T-helper 9 cell (primary cell): ENCODE data around the gene CD79A.

Experiments
- DNase-seq: peaks from one replicate; pipeline ENCODE4 v3.0.0-alpha.2; 2020

The CD79A gene

DNA sequence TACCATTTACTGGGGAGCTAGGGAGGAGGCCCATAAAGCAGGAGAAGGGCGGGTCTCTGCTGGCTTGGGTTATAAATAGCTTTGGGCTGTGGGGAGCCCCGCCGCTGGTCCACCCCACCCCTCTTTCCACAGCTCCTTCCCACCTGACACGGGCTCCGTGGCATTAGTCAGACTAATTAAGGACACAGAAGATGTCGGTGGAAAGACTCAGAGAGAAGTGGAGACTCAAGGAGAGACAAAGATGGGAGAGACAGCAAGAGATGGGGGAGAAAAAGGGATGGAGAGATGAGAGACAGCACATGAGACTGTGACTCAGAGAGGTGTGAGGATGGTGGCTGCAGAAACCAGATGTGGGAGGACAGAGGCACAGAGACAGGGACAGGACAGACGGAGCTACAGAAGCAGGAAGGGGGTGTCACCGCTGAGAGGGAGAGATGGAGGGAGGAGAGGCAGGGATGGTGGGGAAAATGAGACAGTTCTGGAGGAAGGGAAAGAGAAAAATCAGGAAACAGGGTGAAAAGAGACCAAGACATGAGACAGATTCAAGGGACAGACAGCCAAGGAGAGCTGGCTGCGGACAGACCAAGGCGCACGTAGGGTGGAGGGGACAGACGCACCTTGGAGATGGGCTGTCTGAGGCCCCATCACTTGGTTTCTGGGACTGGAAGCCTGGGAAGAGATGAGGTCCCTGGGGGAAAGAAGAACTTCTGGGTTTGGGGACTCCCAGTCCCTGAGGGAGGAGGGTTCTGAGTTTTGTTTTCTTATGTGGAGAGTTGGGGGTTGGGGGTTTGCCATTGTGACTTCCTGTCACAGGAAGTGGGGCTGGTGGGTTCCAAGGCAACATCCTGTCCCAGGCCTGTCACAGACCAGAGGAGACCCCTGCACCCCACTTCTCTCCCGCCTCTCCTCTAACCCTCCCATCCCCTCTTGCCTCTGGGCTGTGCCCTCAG lies 10.0 kb downstream of the CD79A start:
- DNase-seq: peak; percentile 54

GRCh38 chr19:41887711-41888382 lies 10.8 kb downstream of the CD79A start:
- peak; percentile 75 for DNase-seq

DNA sequence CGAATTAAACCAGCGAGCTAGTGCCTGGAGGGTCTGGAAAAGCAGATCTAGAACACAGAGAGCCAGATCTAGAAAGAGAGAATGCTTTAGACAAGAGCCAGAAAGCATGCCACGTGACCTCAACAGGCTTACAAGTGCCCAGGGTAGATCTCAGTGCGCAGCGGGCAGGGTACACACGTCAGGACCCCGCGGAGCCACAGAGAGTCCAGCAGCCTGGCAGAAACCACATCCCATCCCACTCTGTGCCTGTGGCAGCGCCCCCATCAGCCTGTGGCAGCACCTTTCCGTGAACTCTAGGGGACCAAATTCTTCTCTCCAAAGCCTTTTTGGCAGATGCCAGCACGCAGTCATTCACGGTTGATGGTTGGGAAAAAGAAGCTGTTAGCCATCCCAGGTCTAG lies 11.8 kb downstream of the CD79A start:
- DNase-seq: no peak

- DNase-seq: no peak
Observed at GRCh38 chr19:41889896-41890295, 12.8 kb downstream of the CD79A start.

GRCh38 chr19:41890936-41891335 lies 13.9 kb downstream of the CD79A start:
- DNase-seq: no peak

GRCh38 chr19:41892173-41892902 lies 15.3 kb downstream of the CD79A start:
- no peak for DNase-seq

GRCh38 chr19:41893899-41894298 lies 16.8 kb downstream of the CD79A start:
- no peak for DNase-seq

GRCh38 chr19:41894350-41894749 lies 17.3 kb downstream of the CD79A start:
- DNase-seq: no peak

GRCh38 chr19:41895745-41896580 lies 18.9 kb downstream of the CD79A start:
- DNase-seq: no peak

DNA sequence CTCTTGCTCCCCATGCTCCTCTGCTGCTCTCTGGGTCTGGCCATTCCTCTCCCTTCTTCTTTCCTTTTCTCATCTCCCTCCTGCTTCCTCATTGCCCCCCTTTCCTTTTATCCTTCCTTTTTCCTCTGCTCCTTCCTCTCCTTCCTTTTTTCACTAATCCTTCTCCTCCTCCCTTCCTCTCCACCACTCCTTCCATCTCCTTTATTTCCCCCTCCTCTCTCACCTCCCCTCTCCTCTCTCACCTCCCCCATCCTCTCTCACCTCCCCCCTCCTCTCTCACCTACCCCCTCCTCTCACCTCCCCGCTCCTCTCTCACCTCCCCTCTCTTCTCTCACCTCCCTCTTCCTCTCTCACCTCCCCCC lies 19.5 kb downstream of the CD79A start:
- DNase-seq: no peak

DNA sequence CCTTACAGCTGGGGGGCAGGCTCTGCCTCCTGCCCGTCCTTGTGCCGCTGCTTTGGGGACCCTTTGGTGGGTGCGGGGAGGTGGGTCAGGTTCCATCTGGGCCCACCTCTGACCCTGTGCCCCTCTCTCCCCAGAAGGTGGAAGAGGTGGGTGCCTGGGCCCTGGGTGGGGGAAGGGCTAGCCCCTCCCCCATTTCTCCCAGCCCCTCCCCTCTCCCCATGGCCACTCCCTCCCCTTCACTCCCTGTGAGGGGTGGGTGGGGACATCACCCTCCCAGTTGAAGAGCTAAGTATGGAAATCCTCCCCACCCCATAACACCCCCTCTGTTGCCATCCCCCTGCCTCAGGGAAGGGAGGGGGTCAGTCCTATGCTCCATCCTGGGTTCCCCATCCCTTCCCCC lies 20.1 kb downstream of the CD79A start:
- no peak for DNase-seq

- no peak for DNase-seq
Observed at GRCh38 chr19:41897820-41898219, 20.7 kb downstream of the CD79A start.

DNA sequence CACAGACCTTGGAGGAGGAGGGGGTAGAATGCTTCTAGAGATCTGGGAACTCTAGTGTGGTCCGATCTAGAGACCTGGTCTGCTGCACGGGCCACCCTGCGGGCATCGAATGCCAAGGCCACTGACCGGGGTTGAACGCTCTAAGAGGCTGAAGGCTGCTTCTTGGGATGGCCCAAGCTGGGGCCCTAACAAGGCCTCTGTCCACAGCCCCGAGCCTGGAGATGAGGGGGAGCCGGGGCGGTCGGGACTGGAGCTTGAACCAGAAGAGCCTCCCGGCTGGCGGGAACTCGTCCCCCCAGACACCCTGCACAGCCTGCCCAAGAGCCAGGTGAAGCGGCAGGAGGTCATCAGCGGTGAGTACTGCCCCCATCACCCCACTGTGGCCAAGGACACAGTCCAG lies 21.2 kb downstream of the CD79A start:
- DNase-seq: no peak

GRCh38 chr19:41901707-41902360 lies 24.8 kb downstream of the CD79A start:
- no peak for DNase-seq

GRCh38 chr19:41902594-41902993 lies 25.5 kb downstream of the CD79A start:
- DNase-seq: no peak

DNA sequence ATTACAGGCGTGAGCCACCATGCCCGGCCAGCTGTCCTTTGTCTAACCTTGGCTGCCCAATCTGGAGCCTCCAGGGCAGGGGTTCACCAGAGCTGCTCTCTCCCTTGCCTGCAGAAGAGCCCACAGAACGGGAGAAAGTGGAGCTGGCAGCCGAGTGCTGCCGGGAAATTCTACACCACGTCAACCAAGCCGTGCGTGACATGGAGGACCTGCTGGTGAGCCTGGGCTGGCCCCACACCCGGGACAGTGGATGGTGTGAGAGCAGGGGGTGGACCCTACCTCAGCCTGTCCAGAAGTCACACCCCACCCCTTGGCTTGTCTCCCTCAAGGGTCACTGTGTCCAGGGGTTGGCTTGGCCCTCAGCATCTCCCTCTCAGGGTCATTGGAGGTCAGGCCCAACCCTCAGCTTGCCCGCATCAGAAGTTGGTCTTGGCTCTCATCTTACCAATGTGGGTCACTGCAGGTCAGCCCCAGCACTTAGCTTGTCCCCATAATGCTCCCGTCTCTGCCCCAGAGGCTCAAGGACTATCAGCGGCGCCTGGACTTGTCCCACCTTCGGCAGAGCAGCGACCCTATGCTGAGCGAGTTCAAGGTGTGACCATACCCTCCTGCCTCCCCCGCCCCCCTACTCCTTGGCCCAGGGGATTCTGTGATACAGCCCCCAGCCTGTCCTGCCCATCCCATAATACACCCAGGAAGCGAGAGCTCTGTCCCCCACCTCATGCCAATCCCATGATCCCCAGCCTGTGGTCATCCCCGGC lies 26.3 kb downstream of the CD79A start:
- DNase-seq: no peak

DNA sequence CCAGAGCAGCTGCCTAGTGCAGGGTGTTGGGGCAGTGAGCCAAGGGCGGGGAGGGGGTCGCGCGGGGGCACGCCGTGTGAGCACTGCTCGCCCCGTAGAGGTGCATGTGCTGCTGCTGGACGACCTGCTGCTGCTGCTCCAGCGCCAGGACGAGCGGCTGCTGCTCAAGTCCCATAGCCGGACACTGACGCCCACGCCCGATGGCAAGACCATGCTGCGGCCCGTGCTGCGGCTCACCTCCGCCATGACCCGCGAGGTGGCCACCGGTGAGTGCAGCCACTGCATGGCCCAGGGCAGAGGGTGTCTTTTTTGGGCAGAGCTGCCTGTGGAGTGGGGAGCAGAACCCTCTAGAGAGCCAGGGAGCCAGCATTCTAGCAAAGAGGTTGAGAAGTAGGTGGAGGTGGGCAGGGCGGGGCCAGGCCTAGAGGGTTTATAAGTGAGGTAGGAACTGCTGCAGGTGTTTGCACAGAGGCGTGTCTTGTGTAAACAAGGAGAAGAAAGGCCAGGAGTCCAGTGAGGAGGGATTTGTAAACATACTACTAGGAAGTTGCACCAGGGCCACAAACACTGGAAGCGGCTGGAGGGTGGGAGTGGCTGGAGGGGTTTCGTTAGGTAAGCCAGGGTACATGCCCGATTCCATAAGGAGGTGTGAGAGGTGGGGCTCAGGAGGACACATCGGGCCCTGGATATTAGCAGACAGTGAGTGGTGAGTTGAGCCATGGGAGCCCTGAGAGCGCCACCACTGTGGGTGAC lies 27.2 kb downstream of the CD79A start:
- no peak for DNase-seq

DNA sequence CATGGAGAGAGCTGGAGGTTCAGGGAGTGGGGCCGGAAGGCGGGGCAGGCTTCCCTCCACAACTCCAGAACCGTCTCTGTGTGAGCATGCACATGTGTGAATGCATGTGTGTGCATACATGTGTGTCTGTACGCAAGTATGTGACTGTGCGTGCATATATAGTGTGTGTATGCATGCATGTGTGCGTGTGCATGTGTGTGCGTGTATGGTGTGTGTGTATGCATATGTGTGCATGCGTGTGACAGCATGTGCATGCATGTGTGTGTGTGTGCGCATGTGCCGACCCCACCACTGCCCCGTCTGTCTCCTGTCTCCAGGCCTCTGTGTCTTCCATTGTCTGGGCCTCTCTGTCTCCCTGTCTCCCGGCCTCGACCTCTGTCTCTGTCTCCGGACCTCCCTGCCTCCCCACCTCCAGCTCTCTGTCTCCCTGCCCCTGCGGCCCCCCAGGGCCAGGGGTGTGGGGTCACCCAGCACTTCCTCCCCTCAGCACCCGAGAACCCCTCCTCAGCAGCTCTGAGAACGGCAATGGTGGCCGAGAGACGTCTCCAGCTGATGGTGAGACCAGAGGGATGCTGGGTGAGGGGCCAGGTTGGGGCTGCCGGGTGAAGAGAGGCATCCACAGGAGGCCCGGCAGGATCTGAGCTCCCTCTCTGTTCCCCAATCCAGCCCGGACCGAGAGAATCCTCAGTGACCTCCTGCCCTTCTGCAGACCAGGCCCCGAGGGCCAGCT lies 28.4 kb downstream of the CD79A start:
- no peak for DNase-seq

DNA sequence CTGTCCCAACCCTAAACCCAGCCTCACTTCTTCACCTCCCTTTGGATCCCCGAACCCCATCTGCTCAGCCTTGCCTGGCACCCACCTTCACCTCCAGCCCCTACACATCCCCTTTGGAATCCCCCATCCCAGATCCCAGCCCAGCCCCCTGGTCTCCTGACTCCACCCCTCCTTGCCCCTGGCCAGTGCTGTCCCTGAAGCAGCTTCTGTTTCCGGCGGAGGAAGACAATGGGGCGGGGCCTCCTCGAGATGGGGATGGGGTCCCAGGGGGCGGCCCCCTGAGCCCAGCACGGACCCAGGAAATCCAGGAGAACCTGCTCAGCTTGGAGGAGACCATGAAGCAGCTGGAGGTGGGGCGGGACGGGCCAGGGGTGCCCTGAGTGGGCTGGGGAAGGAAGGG lies 29.2 kb downstream of the CD79A start:
- no peak for DNase-seq
